LoVo (cell line): ENCODE data around the gene FBRSL1.

Source experiments
- DNase-seq: peaks from one replicate; pipeline ENCODE4 v3.0.0-alpha.2; 2016; ENCODE audit warnings: low spot score

The FBRSL1 gene

DNA sequence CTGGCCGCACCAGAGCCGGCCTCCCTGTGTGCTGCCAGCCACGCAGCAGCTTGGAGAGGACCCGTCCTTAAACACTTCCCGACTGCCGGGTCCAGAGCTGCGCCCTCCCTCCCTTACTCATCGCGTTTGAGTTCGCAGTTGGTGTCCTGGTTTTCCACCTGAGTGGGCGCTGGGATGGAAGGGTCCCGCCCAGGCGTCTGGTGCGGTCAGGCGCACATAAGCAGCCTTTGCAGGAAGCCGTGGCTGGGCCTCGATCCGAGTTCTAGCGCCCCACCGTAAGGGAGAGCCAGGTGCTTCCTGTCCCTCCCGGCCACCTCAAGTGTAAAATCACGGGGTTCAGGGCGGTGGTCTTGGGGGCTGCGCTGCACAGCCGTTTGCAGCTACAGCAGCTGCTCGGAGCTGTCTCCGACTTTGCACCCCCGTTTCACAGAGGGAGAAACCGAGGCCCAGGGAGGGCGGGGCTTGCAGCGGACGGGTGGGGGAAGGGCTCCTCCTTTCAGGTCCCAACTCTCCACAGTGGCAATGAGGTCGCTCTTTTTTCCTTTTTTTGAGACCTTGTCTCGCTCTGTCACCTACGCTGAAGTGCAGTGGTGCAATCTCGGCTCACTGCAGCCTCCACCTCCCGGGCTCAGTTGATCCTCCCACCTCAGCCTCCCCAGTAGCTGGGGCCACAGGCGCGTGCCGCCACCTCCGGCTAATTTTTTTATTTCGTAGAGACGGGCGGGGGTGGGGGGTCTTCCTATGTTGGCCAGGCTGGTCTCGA, 69.1 kb downstream of the FBRSL1 start:
- no peak for DNase-seq

DNA sequence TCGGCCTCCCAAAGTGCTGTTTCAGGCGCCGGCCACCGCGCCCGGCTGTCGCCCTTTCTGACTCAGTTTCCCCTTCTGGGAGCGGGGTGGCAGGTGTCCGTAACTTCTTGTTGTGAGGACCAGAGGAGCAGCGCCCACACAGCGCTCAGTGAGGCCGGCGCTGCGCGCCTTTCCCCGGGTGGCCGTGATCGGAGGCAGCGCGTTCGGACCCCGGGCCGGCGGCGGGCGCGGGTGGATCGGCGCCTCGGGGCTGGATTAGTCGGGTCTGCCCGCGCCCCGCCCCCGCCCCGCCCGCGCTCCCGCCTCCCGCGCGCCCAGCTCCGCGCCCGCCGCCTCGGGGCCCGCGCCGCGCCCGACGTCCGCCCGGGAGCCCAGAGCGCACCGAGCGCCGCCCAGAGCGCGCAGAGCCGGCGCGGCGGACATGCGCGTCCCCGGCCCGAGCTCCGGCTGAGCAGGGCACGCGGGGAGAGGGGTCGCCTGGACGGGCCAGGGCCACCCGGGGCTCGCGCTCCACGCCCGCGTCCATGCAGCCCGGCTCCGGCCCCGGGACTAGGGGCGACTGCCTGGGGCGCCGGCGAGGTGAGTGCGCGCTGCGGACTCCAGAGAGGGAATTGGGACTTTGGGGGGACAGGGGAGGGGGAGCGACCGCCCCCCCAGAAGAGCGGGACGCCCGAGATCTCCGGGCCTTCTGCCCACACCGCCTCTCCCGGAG, 69.9 kb downstream of the FBRSL1 start:
- DNase-seq, result peak; percentile 78

- DNase-seq, result peak; percentile 37
Observed at GRCh38 chr12:132560364-132560613, 70.3 kb downstream of the FBRSL1 start.

GRCh38 chr12:132560614-132561426, 70.9 kb downstream of the FBRSL1 start:
- peak; percentile 71 for DNase-seq
